GM03348 (cell line): ENCODE results near the gene ID2.

Source experiments
- DNase-seq: peaks from one replicate; pipeline ENCODE4 v3.0.0; 2012; ENCODE audit warnings: low spot score

The ID2 gene, protein sequence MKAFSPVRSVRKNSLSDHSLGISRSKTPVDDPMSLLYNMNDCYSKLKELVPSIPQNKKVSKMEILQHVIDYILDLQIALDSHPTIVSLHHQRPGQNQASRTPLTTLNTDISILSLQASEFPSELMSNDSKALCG

GRCh38 chr2:8681786-8682692, at the start of gene ID2:
Gene ID2, plus strand, starts transcription at chr2:8682056. Its CDS starts 110 bp downstream, at chr2:8682166.
- DNase-seq: peak; percentile 100

DNA sequence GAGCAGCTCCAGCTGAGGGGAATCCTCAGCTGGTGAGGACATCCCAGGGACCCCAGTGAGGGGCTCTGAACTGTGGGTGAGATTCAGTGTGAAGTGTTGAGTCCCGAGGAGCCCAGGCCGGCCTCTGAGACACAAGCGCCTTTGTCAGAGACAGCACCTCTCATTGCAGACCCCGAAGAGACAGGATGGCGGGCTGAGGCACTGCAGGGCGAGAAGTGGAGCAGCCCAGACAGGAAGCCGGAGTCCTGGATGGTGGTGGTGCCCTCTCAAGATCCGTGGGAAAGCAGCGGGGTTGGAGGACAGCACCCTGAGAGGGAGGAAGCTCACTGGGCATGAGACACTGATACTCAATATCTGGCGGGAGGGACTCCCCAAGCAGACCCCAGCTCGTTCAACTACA, 49.1 kb upstream of the ID2 start:
- DNase-seq: no peak

DNA sequence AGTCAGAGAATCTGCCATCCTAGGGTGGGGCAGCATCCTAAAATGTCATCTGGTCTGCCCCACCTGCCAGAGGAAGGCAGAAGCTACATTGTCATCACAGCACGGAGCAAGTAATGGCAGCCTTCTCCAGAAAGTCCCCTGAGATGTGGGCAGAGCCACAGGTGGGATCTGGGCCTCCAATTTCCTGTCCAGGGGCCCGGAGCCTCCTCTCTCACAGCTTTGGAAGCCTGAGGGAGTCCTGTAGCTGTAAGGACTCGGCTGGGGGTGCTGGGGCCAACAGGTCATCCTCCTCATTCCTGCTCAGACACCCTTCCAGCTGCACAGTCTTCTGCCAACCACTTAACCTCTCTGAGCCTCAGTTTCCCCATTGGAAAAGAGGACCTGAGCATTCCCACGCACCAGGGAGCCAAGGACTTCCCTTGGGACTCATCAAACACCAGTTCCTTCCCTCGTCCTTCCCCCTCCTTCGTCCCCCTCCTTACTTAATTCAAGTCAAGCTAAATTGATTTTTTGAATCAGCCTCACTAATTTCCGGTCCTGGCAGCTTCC, 48.6 kb upstream of the ID2 start:
- no peak for DNase-seq

- DNase-seq: peak; percentile 84
Measured at GRCh38 chr2:8633735-8634313, 48.0 kb upstream of the ID2 start.

GRCh38 chr2:8634466-8635172, 47.2 kb upstream of the ID2 start:
- DNase-seq: no peak

GRCh38 chr2:8636041-8636491, 45.8 kb upstream of the ID2 start:
- DNase-seq: no peak

DNA sequence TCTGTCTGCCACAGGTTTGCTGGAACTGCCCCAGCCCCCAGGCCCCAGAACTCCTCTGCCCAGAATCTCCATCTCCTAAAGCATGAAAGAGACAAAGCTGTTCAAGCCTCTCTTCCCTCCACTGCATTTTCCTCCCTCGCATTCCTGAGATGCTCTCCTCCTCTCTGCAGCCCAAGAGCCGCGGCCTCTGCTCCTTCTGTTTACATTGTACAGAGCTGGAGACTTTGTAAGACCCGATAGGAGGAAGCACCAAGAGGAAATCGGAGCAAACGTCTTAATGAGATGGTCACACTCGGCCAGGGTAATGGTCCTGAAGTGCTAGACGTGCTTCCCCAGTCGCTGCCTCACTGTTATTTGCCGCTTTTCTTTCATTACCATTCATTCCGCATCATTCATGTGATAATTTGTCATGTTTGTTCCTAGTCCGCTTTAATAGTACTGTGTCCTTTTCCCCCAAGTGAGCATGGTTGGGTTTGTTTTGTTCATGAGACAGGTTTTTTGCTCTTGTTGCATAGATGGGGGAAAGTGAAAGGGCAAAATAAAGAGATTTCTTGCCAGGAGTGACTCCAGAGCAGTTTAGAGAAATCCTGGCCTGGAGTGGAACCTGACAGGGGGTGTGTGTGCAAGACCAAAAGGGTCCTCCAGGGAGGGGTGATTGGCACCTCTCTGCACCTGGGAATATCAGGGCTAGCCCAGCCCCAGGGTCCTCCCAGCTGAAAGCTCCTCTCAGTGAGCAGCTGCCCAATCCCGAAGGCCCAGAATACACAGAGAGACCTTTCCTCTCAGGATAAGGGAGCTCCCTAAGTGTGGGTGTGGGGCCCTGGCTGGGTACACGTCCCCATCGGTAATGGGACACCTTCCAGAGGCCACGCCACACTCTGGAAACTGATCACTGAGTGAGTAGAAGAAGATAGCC, 44.9 kb upstream of the ID2 start:
- no peak for DNase-seq

DNA sequence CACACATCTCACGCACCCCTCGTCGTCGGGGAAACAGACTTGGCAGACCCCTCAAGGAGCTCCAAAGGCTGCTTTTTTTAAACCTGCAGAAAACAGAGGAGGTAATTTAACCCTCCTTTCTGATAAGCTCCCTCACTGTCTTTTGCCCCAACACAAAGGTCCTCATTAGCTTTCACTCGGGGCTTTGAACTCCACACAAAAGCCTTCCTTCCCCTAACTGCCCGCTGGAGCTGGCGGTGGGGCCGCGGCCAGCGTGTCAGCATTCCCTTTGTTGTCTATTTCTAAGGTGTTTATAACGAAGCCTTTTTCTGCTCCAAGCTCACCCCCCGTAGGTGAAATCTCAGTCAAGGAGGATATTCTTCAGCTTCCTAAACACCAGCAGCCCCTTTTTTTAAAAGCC, 43.5 kb upstream of the ID2 start:
- DNase-seq: no peak

- no peak for DNase-seq
Measured at GRCh38 chr2:8639122-8639635, 42.7 kb upstream of the ID2 start.

GRCh38 chr2:8640498-8640897, 41.4 kb upstream of the ID2 start:
- DNase-seq: no peak

DNA sequence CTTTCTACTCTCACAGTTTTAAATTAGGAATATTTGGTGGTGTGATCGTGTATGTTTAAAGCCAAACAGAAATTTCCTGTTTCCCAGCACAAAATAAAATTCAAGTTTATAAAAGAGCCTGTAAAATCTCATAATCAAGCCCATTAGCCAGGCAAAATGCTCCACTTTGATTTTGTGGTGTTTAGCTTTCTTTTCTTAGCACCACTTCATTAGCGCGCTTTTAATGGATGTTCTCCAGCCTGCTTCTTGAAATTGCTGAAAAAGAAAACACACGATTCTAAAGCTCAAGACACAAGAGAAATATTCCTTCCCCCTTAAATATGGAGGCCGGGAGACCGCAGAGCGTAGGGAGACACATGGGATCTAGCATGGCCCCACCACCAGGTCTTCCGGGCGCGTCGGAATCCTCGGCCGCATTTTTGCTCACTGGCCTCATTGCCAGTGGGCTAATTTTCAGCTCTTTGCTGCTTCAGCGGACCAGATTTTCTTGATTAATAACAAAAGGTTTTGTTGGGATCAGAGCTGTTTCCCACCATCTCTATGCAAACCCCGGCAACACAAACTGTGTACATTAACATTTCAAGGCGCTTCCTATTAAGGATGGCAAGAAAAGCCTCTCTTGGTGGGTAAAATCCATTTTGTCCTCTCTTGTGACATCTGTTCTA, 40.4 kb upstream of the ID2 start:
- no peak for DNase-seq

GRCh38 chr2:8642366-8643068, 39.3 kb upstream of the ID2 start:
- DNase-seq: no peak

- DNase-seq: no peak
Measured at GRCh38 chr2:8643250-8643995, 38.4 kb upstream of the ID2 start.

GRCh38 chr2:8643996-8644356, 37.9 kb upstream of the ID2 start:
- DNase-seq: no peak

GRCh38 chr2:8644605-8645175, 37.2 kb upstream of the ID2 start:
- DNase-seq: no peak

DNA sequence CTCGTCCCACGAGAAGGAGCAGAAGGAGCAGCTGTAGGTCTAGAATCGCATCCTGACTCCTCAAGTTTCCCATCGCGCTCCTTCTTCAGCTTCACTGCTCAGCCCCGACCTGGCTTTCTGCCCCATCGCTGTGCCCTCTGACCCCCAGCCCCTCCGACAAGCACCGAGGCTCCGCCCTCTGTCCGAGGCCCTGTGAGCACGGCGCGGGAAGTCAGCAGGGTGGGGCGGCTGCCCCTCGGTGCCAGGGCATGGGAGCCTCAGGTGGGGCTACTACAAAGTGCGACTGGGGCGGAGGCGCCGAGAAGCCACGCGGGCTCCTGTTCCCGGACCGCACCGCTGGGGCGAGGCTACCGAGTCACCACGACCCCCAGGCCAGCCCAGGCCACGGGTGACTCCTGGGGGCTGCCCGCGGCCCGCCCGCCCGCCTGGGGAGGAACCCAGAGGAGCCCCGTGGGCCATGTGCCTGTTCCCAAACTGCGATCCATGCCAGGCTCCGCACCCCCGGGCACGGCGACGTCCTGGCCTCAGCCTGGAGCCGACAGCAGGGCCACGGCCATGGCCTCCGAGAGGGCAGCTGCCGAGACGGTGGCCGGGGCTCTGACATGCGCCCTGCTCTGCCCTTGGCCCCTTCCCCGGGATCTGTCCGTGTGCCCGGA, 36.6 kb upstream of the ID2 start:
- no peak for DNase-seq

DNA sequence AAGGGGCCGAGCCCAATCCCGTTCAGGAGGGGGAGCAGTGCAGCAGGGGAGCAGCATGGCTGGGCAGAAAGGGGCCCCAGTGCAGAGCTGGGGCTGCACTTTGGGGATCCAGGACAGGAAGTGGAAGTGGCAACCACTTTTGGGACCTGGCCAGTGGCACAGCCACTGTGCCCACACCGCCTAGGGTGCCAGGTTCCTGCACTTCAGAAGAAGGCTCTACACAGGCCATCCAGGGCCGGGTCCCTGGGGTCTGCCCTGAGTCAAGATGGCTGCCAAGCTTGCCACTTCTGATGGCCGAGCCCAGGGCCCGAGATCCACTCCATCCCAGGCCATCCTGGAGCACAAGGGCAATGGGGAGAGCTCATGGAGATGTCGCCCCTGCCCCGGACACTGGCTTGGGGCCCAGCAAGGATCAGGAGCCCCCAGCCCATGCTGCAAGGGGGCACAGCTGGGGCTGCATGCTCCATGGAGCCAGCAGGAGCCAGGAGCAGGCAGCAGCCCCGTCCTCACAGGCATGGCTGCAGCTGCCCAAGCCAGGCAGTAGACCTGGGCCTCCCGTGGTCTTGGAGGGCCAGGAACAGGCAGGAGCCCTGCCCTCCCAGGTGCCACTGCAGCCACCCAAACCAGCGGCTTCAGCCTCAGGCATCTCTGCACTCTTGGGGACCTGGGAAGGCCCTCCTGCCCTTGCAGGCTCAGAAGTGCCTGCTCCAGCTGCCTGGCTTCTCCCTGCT, 35.0 kb upstream of the ID2 start:
- DNase-seq: no peak

GRCh38 chr2:8647462-8647857, 34.4 kb upstream of the ID2 start:
- DNase-seq: no peak
